ENCODE data around the gene WDR83.
A peak's percentile ranks its signal among the peaks of the same experiment; 100 is the strongest.
"Not testable (repeated sequence)": the region's sequence is repeated elsewhere in the genome, so short reads cannot be mapped to it uniquely, and the experiment has no call there.

The WDR83 gene

DNA sequence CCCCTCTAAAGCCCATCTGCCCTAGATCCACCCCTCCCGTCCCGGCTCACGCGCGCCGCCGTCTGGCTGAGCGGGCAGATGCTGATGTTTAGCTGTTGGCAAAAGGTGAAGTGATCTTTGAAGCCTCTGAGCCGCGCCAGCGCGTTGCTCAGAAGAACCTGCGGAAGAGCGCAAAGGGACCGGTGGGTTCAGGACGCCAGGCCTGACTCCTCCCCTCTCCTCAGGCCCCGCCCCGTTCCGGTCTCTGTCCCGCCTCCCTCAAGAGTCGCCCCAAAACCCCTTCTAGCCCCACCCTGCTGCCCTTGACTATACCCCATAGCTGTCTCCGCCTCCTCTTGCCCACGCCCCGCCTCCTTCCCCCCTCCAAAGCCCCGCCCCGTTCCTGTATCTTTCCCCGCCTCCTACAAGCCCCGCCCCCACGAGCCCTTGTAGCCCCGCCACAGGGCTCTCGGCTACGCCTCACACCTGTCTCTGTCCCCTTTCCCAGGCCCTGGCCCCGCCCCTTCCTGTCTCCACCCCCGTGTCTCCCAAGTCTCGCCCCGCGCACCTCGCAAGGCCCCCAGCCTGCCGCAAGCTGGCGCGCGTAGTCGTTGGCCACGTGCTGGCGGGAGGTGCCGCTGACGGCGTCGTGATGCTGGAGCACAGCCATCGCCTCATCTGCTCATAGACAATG is 9.6 kb upstream of the WDR83 start:
- DNase-seq = no peak

- no peak for DNase-seq
Measured at GRCh38 chr19:12657966-12658365, 8.6 kb upstream of the WDR83 start.

DNA sequence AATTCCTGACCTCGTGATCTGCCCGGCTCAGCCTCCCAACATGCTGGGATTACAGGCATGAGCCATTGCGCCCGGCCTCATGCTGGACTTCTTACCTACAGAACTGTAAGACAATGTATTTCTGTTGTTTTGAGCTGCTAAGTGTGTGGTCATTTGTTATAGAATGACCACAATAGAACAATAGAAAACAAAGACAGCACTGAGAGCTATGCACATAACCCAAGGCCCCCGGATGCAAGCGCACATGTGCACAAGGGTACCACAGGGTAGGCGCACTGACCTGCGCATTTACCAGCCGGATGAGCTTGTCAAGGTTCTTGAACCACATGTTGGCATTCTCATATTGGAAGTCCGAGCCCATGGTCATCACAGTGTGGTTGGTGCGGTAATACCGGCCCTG is 5.6 kb upstream of the WDR83 start:
- no peak for DNase-seq

DNA sequence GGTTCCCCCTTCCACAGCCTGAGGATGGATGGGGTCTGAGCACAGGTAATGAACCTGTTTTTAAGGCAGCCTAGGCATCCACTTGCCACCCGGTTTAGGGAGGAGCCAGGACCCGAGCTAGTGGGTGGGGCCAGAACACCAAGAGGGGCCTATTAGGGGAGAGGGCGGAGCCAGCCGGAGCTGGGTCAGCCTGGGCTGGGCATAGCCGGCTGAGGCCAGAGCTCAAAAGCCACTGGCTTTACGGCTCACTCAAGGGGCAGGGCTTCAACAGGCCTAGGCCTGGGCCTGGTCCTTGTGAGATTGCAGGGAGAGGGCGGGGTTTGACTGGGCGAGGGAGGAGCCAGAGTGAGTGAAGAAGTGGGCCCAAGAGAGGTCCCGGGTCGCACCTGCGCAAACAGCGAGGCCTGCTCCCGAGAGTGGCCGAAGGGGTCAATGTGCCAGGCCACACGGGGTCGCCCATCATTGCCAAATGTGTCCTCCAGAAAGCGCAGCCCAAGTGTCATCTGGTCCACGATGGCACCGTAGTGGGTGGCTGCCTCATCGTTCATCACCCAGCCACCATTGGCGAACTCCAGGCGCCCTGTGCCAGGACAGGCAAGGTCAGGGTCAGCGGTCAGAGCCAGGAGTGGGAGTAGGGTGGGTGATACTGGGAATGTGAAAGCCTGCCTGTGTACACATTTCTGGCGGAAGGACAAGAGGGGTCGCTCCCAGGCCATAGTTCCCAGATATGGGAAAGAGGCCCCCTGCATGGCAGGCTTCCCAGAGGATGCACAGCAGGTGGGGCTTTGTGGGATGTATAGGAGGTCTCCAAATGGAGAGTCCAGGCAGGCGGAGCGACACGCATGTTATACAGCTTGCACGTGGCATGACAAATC is 2.0 kb upstream of the WDR83 start:
- DNase-seq = no peak

DNA sequence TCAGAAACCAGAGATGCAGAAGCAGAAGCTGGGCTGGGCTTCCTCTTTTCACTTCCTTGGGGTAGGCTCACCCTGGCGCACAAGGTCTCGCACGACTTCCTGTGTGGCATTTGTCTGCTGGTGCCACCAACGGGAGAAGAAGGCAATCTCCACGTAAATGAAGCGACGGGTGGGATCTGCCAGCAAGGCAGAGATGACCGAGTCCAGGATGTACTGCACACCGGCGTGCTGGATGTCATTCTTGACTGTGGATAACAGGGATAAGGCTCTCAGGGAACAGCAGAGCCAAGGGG is 1.4 kb upstream of the WDR83 start:
- peak; percentile 68 for DNase-seq

DNA sequence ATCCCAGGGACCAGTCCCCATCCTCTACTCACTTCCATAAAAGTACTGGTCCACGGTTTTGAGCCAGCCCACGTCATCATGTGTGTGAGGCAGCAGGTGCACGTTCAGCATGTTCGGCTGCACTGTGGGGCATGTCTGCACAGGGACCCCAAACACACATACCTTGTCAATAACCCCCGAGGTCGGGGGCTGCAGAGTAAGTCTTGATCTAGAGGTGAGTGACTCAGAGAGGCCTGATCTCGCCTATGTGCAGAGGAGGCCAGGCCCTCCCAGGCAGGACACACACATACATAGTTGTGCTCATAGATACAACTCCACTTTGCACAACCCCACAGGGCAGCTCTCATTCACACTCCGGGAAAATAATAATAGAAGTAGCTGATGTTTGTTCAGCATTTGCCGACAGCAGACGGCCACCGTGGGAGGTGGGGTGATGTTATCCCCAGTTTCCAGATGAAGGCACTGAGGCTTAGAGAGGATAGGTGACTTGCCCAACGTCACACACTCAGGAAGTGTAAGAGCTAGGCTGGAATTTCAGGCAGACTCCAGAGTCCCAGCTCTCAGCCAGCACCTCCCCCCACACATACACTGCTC is 839 bp upstream of the WDR83 start:
- DNase-seq = peak; percentile 14

DNA sequence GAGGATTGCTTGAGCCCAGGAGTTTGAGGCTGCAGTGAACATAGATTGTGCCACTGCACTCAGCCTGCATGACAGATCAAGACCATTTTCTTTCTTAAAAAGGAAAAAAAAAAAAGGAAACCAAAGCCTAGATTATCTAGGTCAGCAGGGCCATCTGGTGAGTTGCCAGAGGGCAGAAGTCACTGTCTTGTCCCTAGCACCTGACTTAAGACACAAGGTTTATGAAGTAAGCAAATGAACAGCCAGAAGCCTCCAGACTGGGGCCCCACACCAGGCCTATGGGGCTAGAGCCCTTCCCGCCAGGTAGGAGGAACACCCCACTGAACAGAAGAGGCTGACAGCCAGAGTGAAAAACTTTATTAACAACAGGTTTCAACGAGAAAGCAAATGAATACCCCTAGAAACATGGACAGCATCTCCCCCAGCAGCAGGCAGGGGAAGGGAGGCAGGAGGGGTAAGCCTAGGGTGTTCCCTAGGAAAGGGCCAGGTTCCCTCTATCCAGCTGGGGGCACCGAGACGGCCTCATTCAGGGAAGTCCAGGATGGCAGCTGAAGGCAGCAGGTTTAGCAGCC is 1.2 kb downstream of the WDR83 start:
- no peak for DNase-seq

DNA sequence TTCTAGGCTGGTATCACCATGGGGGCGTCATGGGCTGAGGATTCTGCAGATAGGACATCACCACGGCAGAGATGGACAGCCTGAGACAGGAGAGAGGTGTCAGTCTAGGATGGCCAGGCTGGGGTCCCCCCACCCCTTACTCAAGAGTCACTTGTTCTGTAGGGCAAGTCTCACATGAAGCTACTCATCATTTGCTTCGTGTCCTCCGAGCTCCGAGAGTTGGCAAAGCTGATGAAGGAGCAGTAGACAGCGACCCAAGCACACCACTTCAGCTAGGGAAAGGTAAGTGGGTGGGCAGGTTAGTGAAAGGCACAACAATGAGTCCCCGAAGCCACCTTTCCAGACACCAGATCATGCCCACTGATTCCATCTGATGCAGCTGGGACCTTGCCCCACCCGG is 1.7 kb downstream of the WDR83 start:
- DNase-seq = no peak

GRCh38 chr19:12668932-12669269 is 2.3 kb downstream of the WDR83 start:
- peak; percentile 84 for DNase-seq

GRCh38 chr19:12669270-12670158 is 2.9 kb downstream of the WDR83 start:
- DNase-seq = peak; percentile 82

GRCh38 chr19:12670159-12670928 is 3.7 kb downstream of the WDR83 start:
- DNase-seq = no peak

- DNase-seq = no peak
Measured at GRCh38 chr19:12672744-12673143, 6.1 kb downstream of the WDR83 start.

GRCh38 chr19:12675399-12675798 is 8.8 kb downstream of the WDR83 start:
- DNase-seq = no peak

DNA sequence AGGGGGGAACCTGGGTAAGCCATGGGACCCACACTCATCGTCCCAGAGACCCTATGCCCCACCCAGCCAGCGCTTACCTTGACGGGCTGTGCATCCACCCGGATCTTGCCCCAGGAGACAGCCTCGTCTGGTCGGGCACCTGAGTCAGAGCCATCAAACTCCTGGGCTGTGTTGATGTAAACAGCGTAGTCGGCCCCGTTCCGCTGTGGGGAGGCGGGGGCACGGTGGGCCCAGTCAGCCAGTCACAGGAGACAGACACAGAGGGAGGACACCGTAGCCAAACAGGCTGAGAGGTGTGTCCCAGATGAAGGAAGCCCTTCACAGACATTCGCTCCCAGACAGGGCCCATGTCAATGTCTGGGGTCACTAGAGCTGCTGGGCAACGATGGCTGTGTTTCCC is 9.3 kb downstream of the WDR83 start:
- DNase-seq = no peak

DNA sequence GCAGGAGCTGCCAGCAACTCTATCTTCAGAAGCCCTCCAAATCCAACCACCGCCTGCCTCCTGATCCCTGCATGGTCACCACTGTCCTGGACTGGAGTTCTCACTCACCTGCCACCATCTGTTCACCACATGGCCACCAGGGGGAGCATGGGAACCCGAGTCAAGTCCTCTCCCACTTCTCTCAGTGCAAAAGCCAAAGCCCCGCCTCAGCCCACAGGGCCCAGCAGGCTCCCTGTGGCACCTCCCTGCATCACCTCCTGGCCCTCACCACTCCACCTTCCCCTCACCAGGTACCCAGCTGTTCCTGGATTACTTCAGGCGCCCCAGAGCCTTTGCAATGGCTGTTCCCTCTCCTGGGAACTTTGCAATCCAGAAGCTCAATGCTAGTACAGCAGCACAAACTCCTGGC is 9.8 kb downstream of the WDR83 start:
- peak; percentile 84 for DNase-seq

GRCh38 chr19:12676928-12677327 is 10.3 kb downstream of the WDR83 start:
- DNase-seq = no peak

- DNase-seq = not testable (repeated sequence)
Measured at GRCh38 chr19:12678039-12678438, 11.4 kb downstream of the WDR83 start.

- DNase-seq = no peak
Measured at GRCh38 chr19:12680034-12680433, 13.4 kb downstream of the WDR83 start.

GRCh38 chr19:12681074-12681987 is 14.7 kb downstream of the WDR83 start, which contains the start of gene DHPS:
Gene DHPS (minus strand): TSS chr19:12681880. CDS start chr19:12681766, 114 bp downstream.
- DNase-seq = peak; percentile 96

DNA sequence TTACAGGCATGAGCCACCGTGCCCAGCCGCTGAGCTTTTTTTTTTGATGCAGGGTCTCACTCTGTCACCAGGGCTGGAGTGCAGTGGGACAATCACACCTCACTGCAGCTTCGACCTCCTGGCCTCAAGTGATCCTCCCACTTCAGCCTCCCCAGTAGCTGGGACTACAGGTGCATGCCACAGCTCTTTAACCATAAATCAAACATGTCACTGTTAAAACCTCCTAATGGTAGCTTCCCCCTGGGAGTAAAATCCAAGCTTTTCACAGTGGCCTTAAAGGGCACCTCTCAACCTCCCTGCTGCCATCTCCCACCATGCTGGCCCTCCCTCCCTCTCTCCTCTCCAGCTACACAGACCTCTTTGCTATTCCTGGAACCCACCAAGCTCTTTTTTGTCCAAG is 19.2 kb downstream of the WDR83 start:
- no peak for DNase-seq
